Fibroblast of skin of left biceps (primary cell): Measurements from ENCODE around the gene NSG2.
"Not testable (repeated sequence)": the region's sequence is repeated elsewhere in the genome, so short reads cannot be mapped to it uniquely, and the experiment has no call there.

Experiments
- DNase-seq, 2 experiments: peaks; one replicate each; pipeline ENCODE4 v3.0.0-alpha.2; 2013; ENCODE audit warnings: low read depth in 2 of 2

The NSG2 gene

DNA sequence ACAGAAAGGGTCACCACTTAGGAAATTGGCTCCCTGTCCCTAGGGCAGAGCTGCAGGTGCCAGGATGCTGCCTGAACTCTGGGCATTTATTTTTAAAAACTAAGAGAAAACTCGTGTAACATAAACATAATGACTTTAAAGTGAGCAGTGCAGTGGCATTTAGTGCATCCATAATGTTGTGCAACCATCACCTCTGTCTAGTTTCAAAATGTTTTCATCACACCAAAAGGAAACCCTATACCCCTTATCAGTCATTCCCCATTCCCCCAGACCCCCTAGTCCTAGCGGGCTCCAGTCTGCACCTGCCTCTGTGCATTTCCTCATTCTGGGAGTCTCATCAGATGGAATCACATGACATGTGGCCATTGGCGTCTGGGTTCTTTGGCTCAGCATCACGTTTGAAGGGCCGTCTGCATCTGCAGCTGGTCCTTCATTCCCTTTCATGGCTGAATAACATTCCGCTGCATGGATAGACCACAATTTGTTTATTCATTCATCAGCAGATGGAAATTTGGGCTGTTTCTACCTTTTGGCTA lies 55.8 kb downstream of the NSG2 start:
- no peak for DNase-seq

DNA sequence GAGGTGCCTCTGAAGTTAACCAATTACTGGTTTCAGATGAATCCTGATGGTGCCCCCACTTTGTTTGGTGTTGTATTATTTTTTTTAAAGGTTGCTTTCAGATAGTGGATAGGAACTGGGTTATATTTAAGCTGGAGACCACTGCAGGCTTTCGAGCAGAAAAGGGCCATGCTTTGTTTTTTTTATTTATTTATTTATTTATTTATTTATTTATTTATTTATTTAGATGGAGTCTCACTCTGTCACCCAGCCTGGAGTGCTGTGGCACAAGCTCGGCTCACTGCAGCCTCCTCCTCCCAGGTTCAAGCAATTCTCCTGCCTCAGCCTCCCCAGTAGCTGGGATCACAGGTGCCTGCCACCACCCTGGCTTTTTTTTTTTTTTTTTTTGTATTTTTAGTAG lies 57.1 kb downstream of the NSG2 start:
- DNase-seq = not testable (repeated sequence)

DNA sequence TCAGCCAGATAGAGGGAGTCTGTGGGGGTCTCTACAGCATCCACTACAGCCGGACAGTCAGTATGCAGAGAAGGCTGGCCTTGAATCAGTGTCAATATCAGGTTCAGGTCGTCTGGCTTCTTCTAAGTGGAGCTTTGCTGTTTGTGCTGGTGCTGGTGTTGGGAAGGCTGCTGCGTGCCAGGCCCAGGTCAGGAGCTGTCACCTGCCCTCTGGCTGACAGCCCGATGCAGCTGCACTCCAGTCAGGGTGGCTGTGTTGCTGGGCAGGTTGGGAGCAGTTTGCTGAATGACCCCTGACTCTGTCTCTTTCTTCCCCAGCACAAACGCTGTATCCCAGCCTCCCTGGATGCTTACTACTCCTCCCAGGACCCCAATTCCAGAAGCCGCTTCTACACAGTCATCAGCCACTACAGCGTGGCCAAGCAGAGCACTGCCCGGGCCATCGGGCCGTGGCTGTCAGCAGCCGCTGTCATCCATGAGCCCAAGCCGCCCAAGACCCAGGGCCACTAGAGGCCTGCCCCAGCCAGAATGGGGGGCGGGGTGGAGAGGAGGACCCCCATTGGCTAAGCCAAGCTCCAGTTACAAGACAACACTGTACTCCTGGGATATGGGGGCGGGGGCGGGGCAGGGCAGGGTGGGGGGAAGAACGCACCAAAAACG lies 61.6 kb downstream of the NSG2 start:
- DNase-seq = no peak

DNA sequence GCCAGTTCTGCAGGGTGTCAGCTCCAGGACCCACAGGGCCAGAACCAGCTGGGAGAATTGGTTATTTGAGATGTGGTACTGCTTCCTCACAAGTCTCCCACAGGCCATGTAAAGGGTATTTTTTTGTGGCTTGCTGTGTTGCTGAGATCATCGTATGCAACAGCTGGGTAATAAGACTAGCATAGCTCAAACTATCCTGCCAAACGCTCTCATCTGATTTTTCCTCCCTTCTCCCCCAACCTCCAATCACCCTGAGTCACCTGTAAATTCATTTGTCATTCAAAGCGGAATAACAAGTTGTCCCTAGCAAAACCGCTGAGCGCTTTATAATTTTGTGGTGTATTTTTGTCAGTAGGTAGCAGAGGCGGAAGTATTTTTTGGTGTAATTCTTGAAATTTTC lies 63.2 kb downstream of the NSG2 start:
- no peak for DNase-seq

DNA sequence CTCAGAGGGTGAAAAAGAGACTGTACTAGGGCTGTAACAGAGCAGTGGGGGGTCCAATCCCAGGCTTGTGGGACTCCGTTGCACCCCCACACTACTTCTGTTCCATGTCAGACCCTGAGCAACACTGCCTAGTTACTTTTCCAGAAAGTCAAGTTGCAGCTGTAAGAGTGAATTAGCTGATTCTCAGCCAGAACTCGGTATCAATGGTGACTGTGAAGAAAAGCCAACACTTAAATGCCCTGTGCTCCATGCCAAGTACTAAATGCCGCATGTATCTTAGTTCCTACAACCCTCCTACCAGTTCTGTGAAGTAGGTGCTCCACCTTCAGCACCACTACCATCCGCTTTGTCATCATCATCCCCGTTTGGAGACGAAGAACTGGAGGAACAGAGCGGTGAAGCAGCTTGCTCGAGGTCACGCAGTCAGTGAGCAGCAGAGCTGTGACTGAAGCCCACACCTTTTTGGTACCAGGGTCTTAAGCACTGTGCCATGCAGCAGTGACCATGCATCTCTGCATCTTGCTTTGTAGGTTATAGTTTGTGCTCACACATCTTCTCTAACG lies 64.3 kb downstream of the NSG2 start:
- DNase-seq = no peak

DNA sequence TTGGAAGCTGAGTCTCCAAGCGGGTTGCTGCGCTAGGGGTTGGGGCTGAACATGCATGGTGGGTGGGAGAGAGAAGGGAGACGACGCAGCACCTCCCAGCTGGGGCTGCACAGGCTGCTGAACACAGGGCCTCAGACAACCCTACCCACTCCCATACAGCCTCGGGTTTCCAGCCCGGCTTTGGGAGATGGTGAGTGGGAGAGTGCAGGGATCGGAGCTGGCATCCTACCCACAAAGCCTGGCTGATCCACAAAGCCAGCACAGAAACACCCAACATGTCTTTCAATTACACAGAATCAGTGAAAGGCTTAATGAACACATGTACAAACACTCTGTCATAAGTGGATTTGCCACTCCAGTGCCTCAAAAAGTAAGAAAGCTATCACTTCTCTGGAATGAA lies 64.8 kb downstream of the NSG2 start:
- DNase-seq = no peak

DNA sequence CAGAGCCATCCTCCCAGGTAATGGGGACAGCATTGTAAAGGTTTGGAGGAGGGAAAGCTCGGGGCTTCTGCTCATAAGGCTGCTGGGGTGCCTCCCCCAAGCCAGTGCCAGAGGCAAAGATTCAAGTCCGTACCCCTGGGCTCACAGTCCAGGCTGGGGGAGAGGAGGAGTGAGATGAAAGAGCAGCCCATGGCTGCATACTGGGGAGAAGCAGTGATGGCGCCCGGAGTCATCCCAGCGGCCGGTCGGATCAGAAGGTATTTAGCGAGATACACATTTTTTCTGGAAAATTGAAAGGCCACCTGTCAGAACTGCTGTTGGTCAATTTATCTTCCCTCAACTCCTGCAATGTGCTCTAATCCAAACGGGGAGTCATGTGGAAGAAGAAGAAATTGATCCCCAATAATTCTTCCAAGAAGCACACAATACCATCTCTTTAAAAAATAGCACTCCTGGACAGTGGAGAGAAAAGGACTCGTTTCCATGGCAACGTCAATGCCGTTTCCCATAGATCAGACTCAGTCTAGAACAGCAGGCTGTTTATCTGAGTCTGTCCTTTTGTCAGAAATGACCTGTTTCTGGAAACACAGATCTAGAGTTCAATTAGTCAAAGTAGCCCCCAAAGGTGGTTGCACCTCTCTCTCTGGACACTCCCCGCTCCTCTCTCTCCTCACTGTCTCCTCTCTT lies 65.9 kb downstream of the NSG2 start:
- no peak for DNase-seq

DNA sequence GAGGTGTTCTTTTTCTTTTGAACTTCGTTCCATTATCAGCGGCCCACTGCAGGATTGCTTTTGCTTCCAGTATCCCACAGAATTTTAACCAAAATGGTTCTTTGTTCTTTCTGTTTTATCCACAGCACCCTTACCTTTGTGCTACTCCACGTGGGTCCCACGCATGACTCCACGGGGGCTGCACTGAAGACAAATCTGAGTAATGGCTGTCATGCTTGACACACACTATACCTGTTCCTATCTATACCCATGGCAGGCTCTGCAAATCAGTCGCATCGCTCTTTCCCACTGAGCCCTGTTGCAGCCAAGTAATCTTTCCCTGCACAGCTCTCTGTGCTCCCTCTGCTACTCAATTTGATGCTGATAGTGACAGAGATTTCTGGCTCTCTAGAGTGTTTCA lies 69.7 kb downstream of the NSG2 start:
- no peak for DNase-seq

DNA sequence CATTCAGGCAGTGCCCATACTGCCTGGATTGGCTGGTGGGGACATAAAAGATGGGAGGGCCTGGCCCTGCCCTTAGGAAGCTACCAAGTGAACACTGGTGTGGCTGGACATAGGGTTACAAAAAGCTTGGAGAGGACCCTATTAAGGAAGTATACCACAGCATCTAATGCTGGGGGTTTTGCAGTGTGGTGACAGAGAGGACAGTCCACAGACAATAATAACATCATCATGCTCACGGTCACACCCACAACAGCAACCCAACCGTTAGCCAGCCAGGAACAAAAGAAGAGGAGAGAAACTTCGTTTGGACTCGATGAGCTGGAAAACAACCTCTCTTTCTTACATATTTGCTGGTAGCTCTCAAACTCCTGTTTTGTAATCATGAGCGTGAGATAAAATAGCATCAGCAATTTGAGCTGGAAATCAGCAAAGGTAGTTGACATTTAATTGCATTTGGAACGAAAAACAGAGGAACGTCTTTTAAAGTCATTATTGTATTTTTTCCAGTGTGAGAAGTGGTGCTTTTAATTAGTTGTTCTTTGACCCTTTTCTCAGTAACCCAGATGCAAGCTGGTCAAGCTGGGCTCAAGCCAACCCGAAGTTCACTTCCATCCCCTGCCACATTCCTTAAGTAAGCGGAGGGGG lies 73.4 kb downstream of the NSG2 start:
- no peak for DNase-seq

DNA sequence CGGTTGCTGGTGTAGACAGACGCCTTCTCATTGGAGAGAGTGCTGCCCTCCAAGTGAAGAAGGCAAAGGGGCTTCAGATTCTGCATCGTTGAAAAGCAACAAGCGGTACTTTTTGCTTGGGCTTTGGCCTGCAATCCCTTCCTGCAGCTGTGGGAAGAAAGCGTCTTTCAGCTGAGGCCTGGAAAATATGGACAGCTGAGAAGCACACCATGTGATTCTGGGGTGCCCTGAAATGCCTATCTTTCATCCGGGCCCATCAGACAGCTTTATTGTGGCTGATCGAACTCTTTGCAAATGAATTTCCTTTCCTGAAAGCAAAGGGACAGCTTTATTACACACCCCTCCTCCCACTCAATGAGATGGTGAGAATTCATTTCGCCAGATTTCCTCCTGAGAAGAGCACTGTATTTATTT lies 74.0 kb downstream of the NSG2 start:
- no peak for DNase-seq

DNA sequence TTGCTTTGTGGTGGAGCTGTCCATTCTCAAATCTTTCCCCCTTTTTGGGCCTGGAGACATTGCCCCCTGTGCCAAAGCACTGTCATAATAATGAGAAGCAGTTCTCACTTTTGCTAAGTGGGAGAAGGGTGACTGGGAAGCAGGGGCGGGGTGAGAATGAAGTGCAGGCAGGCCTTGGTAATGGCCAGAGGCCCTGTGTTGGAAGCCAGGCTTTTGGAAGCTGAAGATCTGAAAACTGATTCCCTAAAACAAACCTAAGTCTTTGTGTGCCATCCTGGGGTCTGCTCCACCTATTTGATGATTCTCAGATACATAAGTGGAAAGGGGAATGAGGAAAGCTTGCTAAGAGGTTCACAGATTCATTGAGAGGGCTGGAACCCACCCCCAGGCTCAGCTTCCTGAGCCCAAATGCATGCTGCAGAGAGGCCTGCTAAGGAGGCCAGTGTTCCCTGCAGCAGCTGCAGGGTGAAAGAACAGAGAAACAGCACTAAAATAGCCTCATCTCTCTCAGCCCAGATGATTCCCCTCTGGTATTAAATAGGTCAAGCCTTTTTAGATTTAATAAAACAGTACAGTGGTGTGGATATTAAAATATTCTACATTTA lies 75.0 kb downstream of the NSG2 start:
- DNase-seq = no peak

DNA sequence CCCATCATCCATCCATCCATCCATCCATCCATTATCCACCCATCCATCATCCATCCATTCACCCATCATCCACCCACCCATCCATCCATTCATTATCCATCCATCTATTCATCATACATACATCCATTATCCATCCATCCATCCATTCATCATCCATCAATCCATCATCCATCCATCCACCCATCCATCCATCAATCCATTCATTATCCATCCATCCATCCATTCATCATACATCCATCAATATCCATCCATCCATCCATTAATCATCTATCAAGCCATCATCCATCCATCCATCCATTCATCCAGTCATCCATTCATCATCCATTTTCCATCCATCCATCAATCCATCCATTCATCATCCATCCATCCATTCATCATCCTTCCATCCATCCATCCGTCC lies 89.0 kb downstream of the NSG2 start:
- DNase-seq = no peak

DNA sequence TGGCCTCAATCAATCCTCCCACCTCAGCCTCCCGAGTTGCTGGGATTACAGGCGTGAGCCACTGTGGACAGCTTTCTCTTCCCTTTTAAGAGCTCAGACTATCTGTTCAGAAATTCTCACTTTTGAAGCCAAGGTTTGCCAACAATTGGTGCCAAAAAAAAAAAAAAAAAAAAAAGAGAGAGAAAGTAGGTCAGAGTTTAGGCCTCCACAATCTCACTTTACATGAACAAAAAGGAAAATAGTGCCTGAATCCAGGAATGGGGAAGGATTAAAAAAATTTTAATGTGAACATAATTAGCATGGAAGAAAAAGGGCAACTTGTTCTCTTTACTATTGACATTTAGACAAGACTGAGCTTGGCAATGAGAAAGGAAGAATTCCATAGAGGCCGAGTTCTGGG lies 94.1 kb downstream of the NSG2 start:
- DNase-seq = no peak

DNA sequence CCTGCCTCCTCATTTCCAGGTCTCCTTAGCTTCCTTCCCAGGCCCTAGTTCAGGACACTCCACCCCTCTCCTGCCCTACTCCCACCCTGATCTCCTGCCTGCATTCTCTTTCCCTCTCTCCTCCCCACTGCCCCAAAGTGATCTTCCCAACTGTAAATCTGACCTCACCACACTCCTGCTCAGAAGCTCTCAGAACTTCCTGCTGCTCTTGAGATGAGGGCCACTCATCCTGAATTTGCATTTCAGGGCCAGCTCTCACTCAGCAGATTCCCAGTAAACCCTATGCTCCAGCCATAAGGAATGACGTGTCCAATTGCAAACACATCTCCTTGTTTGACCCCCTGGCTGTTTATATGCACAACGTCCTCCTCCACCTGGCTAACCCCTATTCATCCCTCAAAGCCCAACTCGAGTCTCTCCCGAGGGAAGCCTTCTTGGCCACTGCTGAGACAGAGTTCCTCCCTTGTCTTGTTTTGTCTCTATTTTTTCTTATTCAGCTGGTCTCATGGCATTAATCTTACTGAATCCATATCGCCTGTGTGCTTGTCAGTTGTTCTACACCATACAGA lies 95.0 kb downstream of the NSG2 start:
- no peak for DNase-seq

DNA sequence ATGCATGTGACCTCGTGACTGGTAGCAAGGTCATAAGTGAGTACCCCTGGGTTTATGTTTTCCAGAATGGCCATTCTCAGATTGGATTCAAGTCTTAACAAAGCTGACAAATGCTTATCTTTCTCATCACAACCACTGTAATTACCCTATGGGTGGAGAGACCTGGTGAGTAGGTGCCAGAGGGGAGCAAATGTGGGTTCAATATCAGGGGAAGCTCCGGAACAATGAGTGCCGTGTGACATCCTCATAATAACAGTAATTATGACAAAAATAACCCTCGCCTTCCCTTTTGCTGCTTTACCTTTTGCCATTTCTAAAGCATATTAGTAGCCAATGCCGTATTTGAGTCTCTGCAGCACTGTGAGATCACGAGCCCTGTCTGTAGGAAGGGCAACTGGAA lies 95.9 kb downstream of the NSG2 start:
- no peak for DNase-seq

DNA sequence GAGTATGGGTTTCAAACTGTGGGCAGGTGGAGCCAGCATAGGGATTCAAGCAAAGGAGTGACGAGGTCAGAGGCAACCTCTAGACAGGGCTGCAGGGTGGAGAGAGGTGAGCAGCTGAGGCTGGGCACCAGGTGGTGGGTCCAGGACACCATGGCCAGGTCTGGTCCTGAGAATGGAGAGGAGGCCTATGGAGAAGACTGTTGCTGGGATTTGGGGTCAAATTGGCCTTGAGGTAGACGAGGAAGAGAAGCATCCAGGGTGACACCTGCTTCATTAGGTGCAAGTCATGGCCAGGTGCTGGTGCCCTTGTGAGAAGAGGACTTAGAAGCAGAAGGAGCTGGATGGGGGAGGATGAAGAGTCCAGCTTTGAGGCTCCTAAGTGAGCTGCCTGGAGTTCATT lies 99.6 kb downstream of the NSG2 start:
- no peak for DNase-seq

DNA sequence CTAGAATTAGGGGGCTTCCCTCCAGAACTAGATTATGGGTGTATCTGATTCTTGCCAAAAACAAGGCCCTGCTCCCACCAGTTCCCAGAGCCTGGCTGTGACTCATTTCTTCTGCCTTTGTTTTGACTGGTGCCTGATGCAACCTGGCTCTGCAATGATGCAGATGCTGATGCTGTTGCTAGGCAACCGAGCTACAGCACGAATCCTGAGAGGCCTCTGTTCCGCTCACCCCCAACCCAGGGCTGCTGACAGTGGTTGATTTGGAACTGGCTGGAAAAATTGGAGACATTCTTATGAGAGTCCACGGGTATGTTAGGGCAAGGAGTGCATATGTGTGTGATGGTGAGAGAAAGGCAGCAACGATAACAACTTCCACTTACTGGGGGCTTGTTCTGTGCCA lies 100.3 kb downstream of the NSG2 start:
- no peak for DNase-seq

DNA sequence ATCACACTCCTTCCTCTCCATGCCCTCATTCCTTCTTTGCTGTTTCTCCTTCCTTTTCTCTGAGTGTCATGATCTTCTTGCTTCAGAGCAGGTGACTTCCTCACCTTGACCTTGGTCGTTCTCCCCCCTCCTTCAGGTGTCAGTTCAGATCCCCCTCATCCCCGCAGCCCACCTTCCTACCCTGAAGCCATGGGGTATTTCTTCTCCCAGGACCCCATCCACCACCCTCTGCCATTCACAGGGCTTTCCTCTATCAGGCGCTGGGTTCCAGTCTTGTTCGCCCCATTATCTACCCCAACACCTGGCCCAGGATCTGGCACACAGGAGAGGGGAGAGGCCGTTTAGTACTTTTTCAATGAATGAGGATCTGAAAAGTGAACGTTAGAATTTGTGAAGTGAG lies 101.0 kb downstream of the NSG2 start:
- no peak for DNase-seq

DNA sequence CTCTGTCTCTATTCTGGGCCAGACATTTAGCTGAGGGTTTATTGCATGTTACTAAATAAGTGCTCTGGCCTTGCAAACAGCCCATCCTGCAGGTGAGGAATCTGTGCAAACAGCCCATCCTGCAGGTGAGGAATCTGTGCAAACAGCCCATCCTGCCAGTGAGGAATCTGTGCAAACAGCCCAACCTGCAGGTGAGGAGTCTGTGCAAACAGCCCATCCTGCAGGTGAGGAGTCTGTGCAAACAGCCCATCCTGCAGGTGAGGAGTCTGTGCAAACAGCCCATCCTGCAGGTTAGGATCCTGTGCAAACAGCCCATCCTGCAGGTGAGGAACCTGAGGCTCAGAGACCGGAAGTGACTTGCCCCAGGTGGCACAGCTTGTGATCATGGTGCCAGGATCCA lies 101.5 kb downstream of the NSG2 start:
- not testable (repeated sequence) for DNase-seq

DNA sequence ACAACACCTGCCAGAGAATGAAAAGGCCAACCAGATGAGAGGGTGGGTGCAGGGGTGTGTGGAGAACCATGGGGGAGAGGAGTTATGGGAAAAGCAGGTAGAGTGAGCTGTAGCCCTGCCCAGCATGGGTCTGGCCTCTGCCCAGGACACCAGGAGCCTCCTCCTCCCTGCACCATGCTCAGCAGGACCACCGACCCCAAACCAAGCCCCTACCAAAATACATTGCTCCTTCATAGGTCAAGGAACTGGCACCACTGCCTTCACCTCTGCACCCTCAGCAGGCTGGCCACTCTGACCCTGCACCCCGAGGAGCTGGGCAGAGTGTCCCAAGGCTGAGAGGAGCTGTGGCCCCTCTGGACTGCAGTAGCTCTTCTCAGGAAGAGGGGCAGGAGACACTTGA lies 102.0 kb downstream of the NSG2 start:
- DNase-seq = no peak

DNA sequence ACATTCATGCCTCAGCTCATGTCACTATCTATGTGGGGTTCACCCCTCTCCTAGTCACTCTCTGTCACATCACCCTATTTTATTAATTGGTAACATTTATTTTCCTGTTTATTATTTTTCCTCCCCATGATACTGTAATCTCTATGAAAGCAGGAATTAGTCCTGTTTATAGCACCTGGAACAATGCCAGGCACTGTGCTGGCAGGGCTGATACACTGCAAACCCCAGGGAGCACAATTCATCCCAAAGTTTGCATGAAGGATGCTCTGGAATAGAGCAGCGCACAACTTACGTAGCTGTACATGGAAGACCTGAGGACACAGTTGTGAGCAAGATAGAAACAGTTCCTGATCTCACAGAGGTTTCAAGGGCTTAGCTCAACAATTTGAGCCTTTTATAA lies 103.2 kb downstream of the NSG2 start:
- no peak for DNase-seq

DNA sequence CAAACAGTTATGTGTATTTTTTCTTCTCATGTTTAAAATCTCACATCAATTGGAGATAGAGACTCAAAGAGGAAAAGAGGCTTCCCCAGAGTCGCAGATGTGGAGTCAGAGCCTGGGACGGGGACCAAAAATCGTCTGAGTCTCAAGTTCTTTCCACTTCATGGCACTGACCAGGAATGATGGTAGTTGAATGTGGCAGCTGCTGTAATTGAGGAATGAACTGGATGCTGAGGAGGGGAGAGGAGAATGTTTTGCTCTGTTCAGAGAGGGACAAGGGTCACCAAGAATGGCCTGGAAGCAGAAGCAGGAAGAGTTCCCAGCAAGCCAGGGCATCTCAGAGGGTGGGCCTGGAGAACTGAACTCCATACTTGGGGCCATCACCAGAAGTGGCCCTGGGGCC lies 103.9 kb downstream of the NSG2 start:
- DNase-seq = no peak
